AG04449 (cell line): Measurements from ENCODE around the gene SLC22A31.

Source experiments
- CTCF ChIA-PET: fragments of 350-600 bp; formaldehyde crosslinking; extraction: SDS; loops from one replicate; lab custom pipeline; 2021; ENCODE audit warnings: antibody characterized with exemption; lab: Yijun Ruan, JAX
- POLR2A ChIA-PET: fragments of 400-600, 350-600 bp; formaldehyde crosslinking; extraction: SDS; loops from one replicate; lab custom pipeline; 2020; ENCODE audit warnings: antibody characterized with exemption, inconsistent platforms; lab: Yijun Ruan, JAX
- DNase-seq: peaks from one replicate; pipeline ENCODE4 v3.0.0-alpha.2; 2010; ENCODE audit warnings: low read depth, low spot score
- H3K4me3 ChIP-seq: 2 replicates; pipeline ENCODE4 v1.5.1; 2011; ENCODE audit warnings: low read depth, mild to moderate bottlenecking, control low read depth, low read length
- CTCF ChIP-seq: IDR thresholded peaks from one replicate; pipeline ENCODE4 v1.5.1; 2011; ENCODE audit warnings: mild to moderate bottlenecking, moderate library complexity, low read length, control low read depth, inconsistent platforms; ENCODE audit not compliant: insufficient read depth; ENCODE audit errors: missing control alignments

Gene SLC22A31

GRCh38 chr16:89171216-89172170 is 28.8 kb downstream of the SLC22A31 start, which contains the start of gene CDH15:
Gene CDH15 (plus strand): TSS chr16:89171748. CDS start chr16:89171832, 84 bp downstream.
- ChIA-PET POLR2A (no interaction called here), CTCF (interaction anchor here (0.6 to 1.4 kb wide), 3 partner anchors 46 to 434 kb away, joined by 3 to 4 read pairs (median 3); partner anchors contain the start of gene ZNF778)
- no peak for TF ChIP-seq CTCF
- 0 out of 2 replicates have a peak within 1 kb of the TSS, but pooled peaks have one; percentile 12 for H3K4me3 ChIP-seq
- DNase-seq, result no peak

GRCh38 chr16:89170346-89171215 is 29.8 kb downstream of the SLC22A31 start:
- TF ChIP-seq CTCF, result no peak
- CTCF ChIA-PET, result interaction anchor here (0.6 to 1.4 kb wide), 3 partner anchors 47 to 433 kb away, joined by 3 to 4 read pairs (median 3); partner anchors contain the start of gene ZNF778
- no peak for DNase-seq
- POLR2A ChIA-PET, result no interaction called here
- 0 out of 2 replicates have a peak overlapping the region, but pooled peaks have one; percentile 12 for H3K4me3 ChIP-seq

- CTCF ChIA-PET, result no interaction called here
- POLR2A ChIA-PET, result no interaction called here
- no peak for DNase-seq
- H3K4me3 ChIP-seq, result no peak overlapping the region
- TF ChIP-seq CTCF, result no peak
Observed at GRCh38 chr16:89169778-89170177, 30.6 kb downstream of the SLC22A31 start.

- no peak for TF ChIP-seq CTCF
- no peak for DNase-seq
- CTCF ChIA-PET, result interaction anchor here (1.5 to 2.9 kb wide), 7 partner anchors 8 to 464 kb away, joined by 3 to 35 read pairs (median 16); partner anchors contain the start of gene ZNF778
- POLR2A ChIA-PET, result no interaction called here
- H3K4me3 ChIP-seq, result no peak overlapping the region
Observed at GRCh38 chr16:89168381-89169189, 31.8 kb downstream of the SLC22A31 start.

GRCh38 chr16:89167425-89167941 is 32.9 kb downstream of the SLC22A31 start:
- no peak for DNase-seq
- peak; percentile 90 for TF ChIP-seq CTCF
- peak overlapping the region; percentile 18 for H3K4me3 ChIP-seq
- ChIA-PET CTCF (interaction anchor here (0.6 to 2.9 kb wide), 38 partner anchors 8 to 531 kb away, joined by 3 to 35 read pairs (median 4); partner anchors contain the start of genes APRT, GALNS, TRAPPC2L and ZNF778), POLR2A (interaction anchor here (0.6 to 0.8 kb wide), 2 partner anchors 57 to 355 kb away, joined by 3 read pairs; no protein-coding TSS in a partner anchor)
